Measurements from ENCODE around the gene TSSK3.

The TSSK3 gene, protein sequence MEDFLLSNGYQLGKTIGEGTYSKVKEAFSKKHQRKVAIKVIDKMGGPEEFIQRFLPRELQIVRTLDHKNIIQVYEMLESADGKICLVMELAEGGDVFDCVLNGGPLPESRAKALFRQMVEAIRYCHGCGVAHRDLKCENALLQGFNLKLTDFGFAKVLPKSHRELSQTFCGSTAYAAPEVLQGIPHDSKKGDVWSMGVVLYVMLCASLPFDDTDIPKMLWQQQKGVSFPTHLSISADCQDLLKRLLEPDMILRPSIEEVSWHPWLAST

DNA sequence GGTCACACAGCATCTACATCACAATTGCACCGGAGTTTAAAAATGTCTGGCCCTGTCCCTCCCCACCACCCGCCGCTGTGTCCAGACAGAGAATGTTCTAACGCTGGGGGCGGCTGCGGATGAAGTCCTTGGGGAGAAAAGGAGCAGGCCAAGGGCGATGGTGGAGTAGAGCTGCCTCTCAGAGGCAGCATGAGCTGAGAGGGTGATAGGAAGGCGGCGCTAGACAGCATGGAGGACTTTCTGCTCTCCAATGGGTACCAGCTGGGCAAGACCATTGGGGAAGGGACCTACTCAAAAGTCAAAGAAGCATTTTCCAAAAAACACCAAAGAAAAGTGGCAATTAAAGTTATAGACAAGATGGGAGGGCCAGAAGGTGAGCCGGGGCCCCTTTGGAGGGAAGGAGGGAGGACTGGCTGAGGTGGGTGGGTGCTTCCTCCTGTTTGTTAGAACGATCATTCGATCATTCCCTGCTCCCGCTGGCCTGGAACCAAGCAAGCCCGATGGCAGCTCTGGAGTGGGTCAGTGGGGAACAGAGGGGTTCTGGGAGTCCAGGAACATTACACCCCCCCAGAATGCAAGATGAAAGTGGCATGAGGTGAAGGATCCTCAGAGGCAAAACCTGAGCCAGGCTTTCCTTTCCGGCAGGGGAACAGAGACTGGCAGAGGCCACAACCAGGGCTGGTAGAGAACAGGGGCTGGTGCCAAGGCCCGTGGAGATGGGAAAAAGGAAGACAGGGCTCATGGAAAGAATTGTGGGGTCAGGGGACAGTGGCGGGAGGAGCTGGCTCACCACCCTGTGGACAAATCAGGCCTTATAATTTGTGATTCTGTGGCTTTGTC is at the start of gene TSSK3, which contains the start of gene FAM229A:
Gene TSSK3, plus strand, starts transcription at position 66 of the 840 bp plus-strand sequence. Its CDS starts 163 bp downstream, at position 229.
Gene FAM229A, minus strand, starts transcription at position 12 of the 840 bp plus-strand sequence. CDS start 394 bp downstream, outside the sequence.
- no peak for DNase-seq

DNA sequence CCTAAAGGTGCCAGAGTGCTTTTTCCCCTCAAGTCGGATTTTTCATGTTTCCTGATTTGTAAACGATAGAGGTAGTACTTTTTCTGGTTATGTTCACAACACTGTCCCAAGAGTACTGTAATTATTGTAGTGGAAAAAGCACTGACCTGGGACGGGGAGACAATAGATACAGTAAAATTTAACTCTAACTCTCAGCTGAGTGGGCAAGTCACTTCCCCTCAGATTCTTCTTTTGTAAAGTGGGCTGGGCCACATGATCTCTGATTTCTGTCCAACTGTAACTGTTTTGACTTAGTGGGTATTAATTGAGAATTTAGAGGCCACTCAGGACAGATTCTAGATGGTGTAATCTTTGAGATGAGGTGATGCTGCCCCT is 45.4 kb upstream of the TSSK3 start:
- DNase-seq, result no peak

DNA sequence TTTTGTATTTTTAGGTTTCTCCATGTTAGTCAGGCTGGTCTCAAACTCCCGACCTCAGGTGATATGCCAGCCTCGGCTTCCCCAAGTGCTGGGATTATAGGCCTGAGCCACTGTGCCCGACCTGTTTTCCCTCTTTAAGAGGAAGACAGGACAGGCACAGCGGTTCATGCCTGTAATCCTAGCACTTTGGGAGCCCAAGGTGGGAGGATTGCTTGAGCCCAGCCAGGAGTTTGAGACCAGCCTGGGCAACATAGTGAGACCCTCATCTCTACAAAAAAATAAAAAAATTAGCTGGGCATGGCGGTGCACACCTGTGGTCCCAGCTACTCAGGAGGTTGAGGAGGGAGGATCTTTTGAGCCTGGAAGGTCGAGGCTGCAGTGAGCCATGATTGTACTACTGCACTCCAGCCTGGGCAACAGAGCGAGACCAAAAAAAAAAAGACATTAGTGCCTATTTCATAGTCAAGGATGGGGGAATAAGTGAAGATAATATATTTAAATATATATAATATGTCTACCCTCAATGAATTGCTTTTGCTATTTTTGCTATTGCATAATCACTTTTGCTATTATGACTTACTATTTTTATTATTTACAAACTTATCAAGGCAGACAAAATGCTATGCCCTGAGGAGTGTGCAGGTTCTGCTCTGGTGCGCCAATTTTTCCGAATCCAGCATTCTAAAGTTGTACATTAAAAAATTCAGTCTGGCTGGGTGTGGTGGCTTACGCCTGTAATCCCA is 44.0 kb upstream of the TSSK3 start:
- DNase-seq, result no peak

DNA sequence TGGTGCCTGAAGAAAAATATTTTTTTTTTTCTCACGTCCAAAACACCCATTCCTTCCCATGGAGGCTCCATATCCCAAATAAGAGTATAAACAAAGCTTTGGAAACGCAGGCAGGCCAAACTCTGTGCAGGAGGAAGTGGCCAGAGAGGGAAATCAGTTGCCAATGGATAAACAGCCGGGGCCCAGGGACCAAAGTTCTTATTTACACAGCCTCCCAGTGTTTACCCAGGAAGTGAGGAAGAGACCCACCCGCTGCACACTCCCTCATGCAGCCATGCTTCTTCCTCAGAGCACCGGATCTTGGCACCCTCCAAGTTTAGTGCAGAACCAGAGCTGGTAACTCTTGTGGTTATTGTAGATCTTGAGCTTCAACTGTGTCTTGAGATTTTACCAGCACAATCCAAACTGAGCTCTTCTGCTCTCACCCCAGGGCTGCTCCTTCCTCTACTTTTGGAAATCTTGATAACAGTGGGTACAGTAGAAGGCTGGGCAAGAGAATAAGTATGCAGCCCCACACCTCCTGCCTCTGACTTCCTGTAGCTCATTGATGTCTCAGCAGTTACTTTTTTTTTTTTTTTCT is 40.5 kb upstream of the TSSK3 start:
- peak; percentile 16 for DNase-seq

DNA sequence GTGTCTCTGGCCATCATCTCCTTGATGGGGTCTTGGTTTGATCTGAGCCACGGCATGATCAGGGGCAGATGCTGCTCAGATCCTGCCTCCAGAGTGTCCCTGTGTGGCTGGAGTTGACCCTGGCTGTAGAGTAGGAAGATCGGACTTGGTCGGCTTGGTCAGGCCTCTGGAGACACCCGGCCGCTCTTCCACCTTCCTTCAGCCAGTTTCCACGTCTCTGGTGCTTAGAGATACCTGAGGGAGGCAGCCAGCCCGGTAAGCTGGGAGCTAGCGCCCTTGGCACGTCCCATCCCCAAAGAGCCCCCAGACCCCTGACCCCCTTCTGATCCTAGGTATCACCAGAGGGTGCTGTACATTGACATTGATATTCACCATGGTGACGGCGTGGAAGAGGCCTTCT is 35.1 kb upstream of the TSSK3 start:
- no peak for DNase-seq

DNA sequence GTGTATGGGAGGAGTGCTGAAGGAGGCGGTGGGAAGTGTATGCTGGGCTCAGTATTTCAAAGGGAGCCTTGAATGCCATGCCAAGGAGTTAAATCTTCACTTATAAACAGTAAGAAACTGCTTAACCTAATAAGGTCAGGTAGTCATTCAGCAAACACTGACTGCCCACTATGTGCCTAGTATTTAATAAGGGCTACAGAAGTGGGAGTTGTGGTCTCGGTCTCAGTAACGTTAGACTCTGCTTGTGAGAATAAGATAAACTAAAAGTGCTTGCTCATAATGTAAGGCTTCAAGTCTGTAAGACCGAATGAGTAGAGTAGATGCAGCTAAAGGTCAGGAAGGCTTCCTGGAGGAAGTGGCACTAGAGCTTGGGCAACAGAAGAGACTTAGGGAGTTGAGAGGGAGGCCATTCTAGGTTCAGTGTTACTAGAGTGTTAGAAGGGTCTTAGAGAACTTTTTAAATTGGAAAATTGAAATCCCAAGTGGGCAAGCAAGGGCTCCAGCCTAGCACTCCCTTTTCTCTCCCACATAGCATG is 32.3 kb upstream of the TSSK3 start:
- DNase-seq, result no peak

DNA sequence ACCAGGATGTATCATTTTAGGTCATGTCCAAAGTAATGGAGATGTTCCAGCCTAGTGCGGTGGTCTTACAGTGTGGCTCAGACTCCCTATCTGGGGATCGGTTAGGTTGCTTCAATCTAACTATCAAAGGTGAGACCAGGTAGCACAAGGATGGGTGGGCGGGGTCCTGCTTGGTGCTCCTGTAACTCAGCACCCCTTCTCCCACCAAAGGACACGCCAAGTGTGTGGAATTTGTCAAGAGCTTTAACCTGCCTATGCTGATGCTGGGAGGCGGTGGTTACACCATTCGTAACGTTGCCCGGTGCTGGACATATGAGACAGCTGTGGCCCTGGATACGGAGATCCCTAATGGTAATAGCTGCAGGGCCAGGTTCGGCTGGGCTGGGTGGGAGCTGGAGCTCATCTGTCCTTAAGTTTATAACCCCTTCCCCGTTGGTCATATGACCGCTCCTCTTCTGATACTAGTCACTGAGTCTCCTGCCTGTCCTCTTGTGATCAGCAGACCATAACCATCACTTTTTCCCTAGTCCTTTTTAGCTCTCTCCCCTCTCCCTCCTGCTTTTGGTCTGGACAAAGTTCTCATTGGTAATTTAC is 31.7 kb upstream of the TSSK3 start:
- no peak for DNase-seq

DNA sequence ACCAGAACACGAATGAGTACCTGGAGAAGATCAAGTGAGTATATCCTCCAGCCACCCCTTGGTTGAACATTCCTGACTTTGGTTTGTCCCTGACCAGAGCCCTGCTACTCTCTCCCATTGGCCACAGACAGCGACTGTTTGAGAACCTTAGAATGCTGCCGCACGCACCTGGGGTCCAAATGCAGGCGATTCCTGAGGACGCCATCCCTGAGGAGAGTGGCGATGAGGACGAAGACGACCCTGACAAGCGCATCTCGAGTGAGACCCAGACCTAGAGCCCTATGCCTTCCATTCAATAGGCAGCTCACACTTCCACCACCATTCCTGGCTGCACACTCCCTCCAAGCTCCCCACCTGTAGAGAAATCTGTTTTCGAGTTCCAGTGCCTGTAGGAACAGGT is 30.8 kb upstream of the TSSK3 start:
- DNase-seq, result no peak

DNA sequence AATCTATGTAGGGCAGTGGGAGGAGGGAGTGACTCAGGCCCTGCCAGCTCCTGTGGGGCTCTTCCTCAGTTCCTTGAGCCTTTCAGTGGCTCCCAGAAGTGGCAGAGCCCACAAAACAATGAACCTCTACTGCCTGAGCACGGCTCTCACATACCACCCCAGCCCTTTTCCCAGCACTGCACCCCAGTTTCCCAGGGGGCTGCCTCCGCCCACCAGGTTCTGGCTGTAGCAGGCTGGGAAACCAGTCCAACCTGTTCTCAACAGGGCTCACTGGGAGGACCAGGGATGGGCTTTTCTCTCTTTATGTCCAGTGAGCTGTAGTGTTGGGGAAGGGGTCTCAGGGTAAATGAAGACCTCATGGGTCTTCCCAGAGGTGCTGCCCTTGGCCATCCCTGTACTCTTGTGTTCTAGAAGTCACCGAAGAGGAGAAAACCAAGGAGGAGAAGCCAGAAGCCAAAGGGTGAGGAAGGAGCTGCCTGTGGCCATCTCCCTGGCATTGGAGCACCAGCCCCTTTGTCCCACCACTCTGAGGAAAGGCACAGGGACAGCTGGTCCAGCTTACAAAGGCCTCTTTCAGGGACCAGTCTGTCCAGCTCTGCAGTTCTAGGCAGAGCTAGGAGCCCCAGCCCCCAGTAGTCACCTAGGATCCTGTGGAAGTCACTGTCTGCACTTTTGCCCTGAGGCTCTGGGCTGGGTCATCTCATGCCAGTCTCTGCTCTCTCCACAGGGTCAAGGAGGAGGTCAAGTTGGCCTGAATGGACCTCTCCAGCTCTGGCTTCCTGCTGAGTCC is 29.9 kb upstream of the TSSK3 start:
- no peak for DNase-seq

DNA sequence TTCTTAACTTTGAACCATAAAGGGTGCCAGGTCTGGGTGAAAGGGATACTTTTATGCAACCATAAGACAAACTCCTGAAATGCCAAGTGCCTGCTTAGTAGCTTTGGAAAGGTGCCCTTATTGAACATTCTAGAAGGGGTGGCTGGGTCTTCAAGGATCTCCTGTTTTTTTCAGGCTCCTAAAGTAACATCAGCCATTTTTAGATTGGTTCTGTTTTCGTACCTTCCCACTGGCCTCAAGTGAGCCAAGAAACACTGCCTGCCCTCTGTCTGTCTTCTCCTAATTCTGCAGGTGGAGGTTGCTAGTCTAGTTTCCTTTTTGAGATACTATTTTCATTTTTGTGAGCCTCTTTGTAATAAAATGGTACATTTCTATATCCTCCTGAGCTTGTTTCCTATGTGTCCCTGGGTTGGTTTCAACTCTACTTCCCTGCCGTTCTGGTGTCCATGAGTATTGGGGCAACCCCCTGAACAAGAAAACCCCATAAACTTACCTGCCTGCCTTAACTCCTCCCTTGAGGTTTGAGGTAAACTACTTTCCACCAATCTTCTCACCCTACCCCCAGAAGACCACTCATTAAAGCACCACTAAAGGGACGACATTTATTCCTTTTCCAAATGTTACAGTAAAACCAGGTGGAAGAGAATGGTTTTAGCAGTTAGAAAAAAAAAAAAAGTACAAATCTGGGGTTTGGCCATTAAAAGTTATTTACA is 28.9 kb upstream of the TSSK3 start:
- no peak for DNase-seq

DNA sequence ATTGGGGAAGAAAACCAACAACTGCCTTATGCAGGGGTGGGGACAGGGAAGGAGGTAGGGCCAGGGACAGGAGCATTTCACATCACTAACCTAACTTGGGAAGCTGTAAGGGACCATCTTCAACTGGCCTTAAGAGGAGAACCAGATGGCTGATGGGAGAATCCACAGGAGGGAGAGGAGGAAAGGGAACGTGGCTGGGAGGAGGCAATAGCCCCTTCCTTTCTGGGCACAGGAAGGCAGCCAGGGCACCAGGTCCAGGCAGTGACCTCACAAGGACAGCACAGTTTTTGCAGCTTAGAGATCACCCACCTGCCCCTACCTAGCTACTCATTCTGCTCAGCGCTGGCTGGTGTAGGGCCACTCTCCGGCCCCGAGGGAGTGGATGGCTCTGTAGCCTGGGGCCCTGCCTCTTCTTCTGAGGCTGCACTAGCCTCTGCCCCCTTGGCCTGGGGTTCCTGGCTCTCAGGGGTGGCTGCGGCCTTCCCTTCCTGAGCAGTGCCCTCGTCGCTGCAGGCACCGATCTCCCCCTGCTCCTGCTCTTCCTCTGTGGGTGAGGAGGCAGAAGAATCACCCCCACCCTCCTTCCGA is 28.0 kb upstream of the TSSK3 start:
- DNase-seq, result no peak

DNA sequence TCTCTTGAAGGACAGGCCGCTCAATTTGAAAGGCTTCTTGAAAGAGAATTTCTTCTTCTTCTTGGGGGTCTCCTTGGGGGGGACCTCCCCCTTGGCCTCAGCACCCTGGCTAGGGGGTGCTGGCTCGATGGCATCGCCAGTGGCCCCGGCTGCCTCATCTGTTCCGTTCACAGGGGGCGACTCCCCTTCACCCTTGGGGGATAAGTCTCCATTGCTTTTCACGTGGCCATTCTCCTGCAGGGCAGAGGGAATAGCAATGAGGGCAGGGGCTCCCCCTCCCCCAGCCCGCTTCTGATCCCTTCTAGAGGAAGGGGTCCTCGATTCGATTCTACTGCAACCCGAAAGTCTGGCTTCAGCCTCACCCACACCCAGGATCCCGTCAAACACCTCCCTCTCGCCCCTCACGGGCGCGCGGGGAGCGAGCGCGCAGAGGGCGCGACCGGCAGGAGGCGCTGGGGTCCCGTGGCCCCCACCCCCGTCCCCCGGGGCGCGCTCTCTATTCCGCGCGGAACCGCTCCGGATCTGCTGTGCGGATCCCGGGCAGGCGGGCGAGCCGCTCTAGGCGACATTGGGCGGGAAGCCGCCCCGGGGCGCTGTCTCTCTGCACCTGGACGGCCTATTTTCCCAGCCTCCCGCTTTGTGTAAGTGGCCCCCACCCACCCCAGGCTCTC is 27.3 kb upstream of the TSSK3 start:
- DNase-seq, result peak; percentile 22

DNA sequence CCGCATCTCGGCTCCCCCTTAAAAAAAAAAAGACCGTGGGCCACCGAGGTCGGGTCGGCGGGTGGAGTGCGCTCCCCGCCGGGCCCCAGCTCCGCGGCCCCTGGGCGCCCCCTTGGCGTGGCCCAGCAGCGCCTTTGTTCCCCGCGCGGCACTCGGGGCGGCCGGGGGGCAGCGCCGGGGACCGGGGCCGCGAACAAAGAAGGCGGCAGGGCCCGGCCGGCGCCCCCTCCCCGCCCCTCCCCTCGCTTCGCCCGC is 26.9 kb upstream of the TSSK3 start:
- no peak for DNase-seq

DNA sequence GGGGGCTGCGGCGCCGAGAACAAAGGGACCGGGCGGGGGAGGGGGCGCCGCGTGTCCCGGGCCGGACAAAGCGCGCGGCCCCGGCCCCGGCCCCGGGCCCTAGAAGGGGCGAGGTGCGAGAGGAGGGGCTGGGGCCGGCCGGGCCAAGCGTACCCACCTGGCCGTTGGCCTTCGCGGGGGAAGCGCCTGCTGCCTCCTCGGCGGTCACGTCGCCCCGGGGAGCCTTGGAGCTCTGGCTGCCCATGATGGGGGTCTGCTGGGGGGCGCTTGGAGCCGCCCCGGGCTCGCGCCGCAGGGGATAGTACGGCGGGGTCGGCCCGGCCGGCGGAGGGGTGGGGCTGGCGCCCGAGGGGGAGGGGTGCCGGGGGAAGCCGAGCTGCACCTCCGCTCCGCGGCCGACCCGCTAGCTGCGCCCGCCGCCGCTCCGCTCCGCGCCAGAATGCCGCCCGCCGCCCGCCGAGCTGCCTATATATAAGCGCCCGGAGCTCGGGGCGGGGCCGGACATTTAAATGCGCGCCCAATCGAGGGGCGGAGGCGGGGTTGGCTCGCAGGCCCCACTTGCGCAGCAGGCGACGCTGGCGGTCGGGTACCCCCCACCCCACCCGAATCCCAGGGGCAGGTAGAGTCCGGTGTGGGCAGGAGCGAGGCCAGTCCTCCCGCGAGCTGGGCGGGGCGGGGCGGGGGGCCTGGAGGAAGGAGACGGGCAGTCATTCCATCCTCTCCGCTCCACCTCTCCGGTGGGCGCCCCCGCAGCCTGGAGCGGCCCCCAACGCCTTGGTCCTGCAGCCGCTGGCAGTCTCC is 26.3 kb upstream of the TSSK3 start, which contains the start of gene MARCKSL1:
Gene MARCKSL1, minus strand, starts transcription at position 444 of the 801 bp plus-strand sequence. Its CDS starts 200 bp downstream, at position 244.
- peak; percentile 62 for DNase-seq

DNA sequence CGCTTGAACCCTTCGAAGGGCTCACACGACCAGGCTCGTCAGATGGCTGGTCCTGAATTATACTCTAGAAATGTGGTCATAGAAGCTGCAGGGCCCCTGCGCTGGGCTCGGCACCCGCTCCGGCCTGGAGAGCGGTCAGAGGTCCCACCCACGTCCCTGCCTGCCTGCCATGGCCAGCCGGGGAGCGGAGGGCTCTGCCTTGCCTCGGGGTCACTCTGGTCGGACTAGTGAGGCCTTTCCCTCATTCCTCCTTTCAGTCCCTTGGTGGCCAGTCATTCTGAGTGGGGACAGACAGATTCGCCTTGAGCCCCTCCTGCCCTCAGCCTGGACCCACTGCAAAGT is 25.8 kb upstream of the TSSK3 start:
- no peak for DNase-seq

DNA sequence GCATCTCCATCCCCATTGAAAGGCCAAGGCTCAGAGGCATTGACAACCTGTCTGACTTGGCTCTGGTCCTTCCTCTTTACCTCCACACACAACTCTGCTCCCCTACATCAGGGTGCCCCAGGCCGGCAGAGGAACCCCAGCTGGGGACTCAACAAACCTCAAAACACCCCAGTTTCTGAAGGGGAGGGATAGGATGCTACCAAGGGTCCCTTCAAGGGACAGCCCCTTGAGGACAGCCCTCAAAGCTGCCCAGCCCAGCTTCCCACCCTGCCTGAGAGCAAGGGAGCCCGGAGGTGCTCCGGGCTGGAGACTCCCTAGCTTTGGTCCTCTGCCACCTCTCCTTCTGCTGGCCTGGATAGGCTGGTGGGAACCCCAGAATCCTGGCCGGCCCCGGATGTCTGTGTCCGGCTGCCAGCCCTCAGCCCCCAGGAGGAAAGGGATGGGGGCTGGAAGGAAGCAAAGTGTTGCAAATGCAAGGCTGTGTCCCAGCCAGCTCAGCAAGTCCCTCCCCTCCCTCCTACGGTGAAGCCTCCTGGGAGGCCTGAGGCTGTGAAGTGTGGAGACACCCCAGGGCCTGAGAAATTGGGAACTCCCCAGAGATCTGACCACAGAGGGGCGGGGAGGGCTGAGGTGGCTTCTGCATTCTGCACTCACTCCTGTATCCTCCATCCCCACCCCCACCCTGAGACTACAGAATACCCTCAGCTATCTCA is 25.2 kb upstream of the TSSK3 start:
- no peak for DNase-seq

DNA sequence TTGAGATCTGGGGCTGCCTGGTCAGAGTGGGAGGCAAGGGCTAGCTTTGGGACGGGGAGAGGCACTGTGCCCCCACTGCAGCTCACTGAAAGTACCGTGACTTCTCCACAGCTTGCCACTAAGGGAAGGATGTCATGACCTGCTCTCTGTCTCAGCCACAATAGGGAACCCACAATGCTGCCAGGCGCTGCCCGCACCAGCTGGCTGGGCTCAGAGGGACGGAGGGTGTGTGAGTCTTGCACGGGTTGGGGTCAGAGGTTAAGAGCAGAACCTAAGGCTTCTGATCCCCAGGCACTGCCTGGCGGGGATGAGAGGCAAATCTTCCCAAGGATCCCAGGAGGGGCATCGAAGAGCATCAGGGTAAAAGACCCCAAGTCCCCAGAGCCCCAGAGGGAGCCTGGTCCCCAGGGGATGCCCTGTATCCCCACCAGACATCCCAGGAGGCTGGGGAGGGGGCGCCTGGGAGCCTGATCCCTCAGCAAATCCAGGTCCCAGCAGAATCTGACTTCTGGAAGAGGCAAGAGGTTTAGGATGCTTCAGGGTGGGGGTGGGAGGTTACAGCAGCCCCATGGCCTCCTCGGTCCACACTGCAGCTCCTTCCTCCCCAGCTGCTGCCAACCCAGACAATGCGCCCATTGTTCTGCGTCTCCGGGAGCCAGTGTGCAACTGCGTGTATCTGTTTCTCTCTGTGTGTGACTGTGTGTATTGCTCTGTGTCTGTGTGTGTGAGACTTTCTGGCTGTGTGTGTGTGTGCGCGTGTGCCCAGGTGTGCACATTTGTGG is 24.3 kb upstream of the TSSK3 start:
- no peak for DNase-seq

DNA sequence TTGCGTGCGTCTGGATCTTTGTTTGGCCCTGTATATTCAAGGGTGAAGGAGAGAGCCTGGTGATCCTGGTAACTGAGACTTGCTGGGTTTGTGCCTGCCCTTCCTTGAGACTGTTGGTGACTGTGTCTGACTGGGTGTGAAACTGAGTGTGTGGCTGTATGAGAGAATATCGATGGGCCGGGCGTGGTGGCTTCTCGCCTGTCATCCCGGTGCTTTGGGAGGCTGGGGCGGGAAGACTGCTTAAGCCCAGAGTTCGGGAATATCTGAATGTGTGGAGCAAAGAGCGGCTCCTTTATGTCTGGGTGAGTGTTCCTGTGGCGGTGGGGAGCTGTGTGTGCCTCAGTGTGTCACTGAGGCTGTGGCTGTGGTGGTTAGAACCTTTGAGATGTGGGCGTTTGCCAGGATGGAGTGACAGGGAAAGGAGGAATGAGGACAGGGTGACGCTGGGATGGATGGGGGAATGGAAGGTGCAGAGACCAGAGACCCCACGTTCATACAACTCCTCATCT is 23.6 kb upstream of the TSSK3 start:
- no peak for DNase-seq

Data from NCI-H2029 (cell line).